Astrocyte (in vitro differentiated cells and primary cell): Measurements from ENCODE around the gene SELENOO.

Experiments used
- EZH2 ChIP-seq: IDR thresholded peaks from 2 replicates; pipeline ENCODE4 v1.6.1; 2012; ENCODE audit warnings: mild to moderate bottlenecking, low read length, inconsistent platforms; ENCODE audit not compliant: insufficient read depth
- TF ChIP-seq, protein P1 (sequence below): IDR thresholded peaks from 2 replicates; pipeline ENCODE4 v1.5.1; 2011; ENCODE audit warnings: low read depth, mild to moderate bottlenecking, inconsistent platforms, low read length, moderate library complexity; ENCODE audit not compliant: insufficient read depth

DNA sequence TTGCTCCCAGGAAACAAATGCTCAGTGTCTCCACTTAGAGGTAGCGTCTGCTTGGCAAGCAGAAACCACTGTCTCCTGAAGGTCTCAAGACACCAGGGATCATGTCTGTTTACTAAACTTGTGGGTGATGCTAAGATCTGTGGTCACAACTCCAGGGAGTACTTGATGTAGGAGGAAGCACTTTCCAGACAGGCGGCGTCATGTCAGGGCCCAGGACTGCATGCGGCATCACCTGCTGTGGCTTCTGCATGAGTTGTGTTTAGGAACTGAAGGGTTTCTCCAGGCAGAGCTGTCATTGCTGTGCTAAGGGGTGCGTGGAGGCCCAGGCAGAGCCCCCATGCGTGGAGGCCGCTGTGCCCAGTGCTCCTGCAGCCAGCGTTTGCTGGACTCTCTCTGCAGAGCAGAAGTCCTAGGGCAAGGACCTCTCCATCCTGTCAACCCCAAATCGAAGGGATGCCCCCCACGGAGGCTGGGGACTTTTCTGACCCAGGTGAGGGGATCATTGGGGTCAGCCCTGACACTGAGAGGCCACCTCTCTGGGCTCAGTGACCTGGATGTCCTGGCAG, 38.3 kb upstream of the SELENOO start:
- TF ChIP-seq, protein P1, sequence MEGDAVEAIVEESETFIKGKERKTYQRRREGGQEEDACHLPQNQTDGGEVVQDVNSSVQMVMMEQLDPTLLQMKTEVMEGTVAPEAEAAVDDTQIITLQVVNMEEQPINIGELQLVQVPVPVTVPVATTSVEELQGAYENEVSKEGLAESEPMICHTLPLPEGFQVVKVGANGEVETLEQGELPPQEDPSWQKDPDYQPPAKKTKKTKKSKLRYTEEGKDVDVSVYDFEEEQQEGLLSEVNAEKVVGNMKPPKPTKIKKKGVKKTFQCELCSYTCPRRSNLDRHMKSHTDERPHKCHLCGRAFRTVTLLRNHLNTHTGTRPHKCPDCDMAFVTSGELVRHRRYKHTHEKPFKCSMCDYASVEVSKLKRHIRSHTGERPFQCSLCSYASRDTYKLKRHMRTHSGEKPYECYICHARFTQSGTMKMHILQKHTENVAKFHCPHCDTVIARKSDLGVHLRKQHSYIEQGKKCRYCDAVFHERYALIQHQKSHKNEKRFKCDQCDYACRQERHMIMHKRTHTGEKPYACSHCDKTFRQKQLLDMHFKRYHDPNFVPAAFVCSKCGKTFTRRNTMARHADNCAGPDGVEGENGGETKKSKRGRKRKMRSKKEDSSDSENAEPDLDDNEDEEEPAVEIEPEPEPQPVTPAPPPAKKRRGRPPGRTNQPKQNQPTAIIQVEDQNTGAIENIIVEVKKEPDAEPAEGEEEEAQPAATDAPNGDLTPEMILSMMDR = no peak
- no peak for TF ChIP-seq EZH2
